Measurements from ENCODE around the gene TBR1.

DNA sequence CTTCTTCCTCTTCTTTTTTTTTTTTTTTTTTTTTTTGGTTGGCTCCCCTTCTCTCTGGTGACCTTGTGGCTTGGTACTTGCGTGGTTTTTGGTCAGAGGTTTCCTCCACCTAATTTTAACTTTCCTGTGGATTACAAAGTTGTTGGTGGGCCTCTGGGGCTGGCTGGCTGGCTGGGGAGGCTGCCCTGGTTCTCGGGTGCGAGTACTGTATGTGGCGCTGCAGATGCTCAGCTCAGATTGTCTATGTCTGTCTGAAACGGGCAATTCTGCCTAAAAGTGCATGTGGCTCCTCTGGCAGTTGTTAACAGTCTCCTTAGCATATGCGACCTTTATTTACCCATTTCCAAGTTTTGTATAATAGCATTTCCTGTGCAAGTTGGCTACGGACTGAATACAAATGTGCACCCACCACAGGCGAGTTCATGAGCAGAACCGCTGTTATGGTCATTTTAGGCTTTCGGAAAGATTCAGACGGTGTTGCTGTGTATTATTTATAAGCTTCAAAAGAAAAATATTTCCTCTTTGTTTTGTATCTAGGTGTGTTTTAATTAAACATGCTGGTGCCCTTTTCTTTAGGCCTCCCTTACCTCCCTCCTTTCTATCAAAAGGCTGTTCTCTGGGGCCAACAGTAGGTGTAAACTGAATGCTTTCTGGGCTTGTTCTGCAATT, 4.4 kb downstream of the TBR1 start:
- TF ChIP-seq, protein P1, sequence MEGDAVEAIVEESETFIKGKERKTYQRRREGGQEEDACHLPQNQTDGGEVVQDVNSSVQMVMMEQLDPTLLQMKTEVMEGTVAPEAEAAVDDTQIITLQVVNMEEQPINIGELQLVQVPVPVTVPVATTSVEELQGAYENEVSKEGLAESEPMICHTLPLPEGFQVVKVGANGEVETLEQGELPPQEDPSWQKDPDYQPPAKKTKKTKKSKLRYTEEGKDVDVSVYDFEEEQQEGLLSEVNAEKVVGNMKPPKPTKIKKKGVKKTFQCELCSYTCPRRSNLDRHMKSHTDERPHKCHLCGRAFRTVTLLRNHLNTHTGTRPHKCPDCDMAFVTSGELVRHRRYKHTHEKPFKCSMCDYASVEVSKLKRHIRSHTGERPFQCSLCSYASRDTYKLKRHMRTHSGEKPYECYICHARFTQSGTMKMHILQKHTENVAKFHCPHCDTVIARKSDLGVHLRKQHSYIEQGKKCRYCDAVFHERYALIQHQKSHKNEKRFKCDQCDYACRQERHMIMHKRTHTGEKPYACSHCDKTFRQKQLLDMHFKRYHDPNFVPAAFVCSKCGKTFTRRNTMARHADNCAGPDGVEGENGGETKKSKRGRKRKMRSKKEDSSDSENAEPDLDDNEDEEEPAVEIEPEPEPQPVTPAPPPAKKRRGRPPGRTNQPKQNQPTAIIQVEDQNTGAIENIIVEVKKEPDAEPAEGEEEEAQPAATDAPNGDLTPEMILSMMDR (IDR thresholded peaks at IDR 0.05; ENCODE audit: low read depth, low read length): no peak
- TF ChIP-seq EZH2phosphoT487 (IDR thresholded peaks at IDR 0.05; ENCODE audit: low read depth): no peak
